Natural killer cell (primary cell): ENCODE data around the gene C16orf96. TPM values are rescaled to one million over a fixed set of nuclear protein-coding genes. Genes with fewer than 3 reads are reported as not detected.

Source experiments
- ATAC-seq, 3 donors: fragments of 150-1000 bp in 2 of 3; fragments of 200-7000 bp in 1 of 3; cut with Tn5 transposase; 1 replicate in 1 of 3; 2 replicates in 2 of 3; pipeline ENCODE4 v1.10.0; 2021; ENCODE audit warnings: mild to moderate bottlenecking in 2 of 3, moderate library complexity in 2 of 3
- DNase-seq, 2 donors: peaks; one replicate each; pipeline versions ENCODE4 v3.0.0 to v3.0.0-alpha.2; 2013 to 2021; ENCODE audit warnings: mixed read lengths in 1 of 2
- H3K27ac ChIP-seq: one replicate; pipeline ENCODE4 v1.5.1; 2013; ENCODE audit warnings: mild to moderate bottlenecking, low read length
- H3K27me3 ChIP-seq: one replicate; pipeline ENCODE4 v1.6.1; 2013; ENCODE audit warnings: low read length; ENCODE audit not compliant: control insufficient read depth, insufficient read depth
- H3K36me3 ChIP-seq: one replicate; pipeline ENCODE4 v1.6.1; 2013; ENCODE audit warnings: low read length; ENCODE audit not compliant: control insufficient read depth, insufficient read depth
- H3K4me1 ChIP-seq: one replicate; pipeline ENCODE4 v1.6.1; 2013; ENCODE audit warnings: low read length; ENCODE audit not compliant: control insufficient read depth, insufficient read depth
- H3K4me3 ChIP-seq: one replicate; pipeline ENCODE4 v1.5.1; 2013; ENCODE audit warnings: low read length
- H3K9me3 ChIP-seq: one replicate; pipeline ENCODE4 v1.6.1; 2013; ENCODE audit warnings: low read length; ENCODE audit not compliant: control insufficient read depth, insufficient read depth
- H3K27ac Mint-ChIP-seq, 2 donors: one replicate each; pipeline ENCODE4 v1.8.0; 2022; ENCODE audit warnings: mild to moderate bottlenecking in 2 of 2, mixed read lengths in 2 of 2, moderate library complexity in 1 of 2
- H3K27me3 Mint-ChIP-seq, 2 donors: one replicate each; pipeline ENCODE4 v1.8.0; 2022; ENCODE audit warnings: low read depth in 2 of 2, mixed read lengths in 2 of 2
- H3K36me3 Mint-ChIP-seq: one replicate; pipeline ENCODE4 v1.8.0; 2022; ENCODE audit warnings: mixed read lengths
- H3K4me1 Mint-ChIP-seq, 2 donors: one replicate each; pipeline ENCODE4 v1.8.0; 2022; ENCODE audit warnings: mixed read lengths in 2 of 2
- H3K4me3 Mint-ChIP-seq: one replicate; pipeline ENCODE4 v1.8.0; 2022; ENCODE audit warnings: mild to moderate bottlenecking, moderate library complexity, mixed read lengths
- H3K9me3 Mint-ChIP-seq, 2 donors: one replicate each; pipeline ENCODE4 v1.8.0; 2022; ENCODE audit warnings: mixed read lengths in 2 of 2
- WGBS: methylation state at CpG from one replicate; pipeline ENCODE4 v1.1.7; 2013; ENCODE audit warnings: missing lambda C conversion rate; ENCODE audit not compliant: insufficient coverage; 5-methylcytosine and 5-hydroxymethylcytosine counted together
- intact Hi-C: fragments of 100-400 bp; cut with micrococcal nuclease; formaldehyde crosslinking; loops from one replicate; pipeline ENCODE4 v1.14.2; 2022
- total RNA-seq, 4 donors: library from RNA; stranded (reverse); fragments of 120-200 nt in 1 of 4; gene quantifications; one replicate each; pipeline versions ENCODE4 v1.2.3 to v1.2.4, GENCODE V29; 2013 to 2022
- TF ChIP-seq, protein P1 (sequence below): fragments of 200-600 bp; IDR thresholded peaks from one replicate; pipeline ENCODE4 v1.8.0; 2022; ENCODE audit warnings: antibody characterized with exemption

Gene C16orf96
- total RNA-seq, 3 donors from 2014 or later (not counting 1 experiment from before 2014, with no cell fraction given), result 0.35 to 0.61 (median 0.43) TPM

GRCh38 chr16:4649744-4650442, 93.8 kb downstream of the C16orf96 start:
- Histone ChIP-seq H3K9me3 (no peaks in the 10 kb centered on the region), H3K4me3 (no peak overlapping the region), H3K27ac (no peak overlapping the region), H3K4me1 (peaks cover 14% of the 10 kb centered on the region), H3K27me3 (no peaks in the 10 kb centered on the region), H3K36me3 (peaks cover 32% of the 10 kb centered on the region)
- TF ChIP-seq, protein P1, sequence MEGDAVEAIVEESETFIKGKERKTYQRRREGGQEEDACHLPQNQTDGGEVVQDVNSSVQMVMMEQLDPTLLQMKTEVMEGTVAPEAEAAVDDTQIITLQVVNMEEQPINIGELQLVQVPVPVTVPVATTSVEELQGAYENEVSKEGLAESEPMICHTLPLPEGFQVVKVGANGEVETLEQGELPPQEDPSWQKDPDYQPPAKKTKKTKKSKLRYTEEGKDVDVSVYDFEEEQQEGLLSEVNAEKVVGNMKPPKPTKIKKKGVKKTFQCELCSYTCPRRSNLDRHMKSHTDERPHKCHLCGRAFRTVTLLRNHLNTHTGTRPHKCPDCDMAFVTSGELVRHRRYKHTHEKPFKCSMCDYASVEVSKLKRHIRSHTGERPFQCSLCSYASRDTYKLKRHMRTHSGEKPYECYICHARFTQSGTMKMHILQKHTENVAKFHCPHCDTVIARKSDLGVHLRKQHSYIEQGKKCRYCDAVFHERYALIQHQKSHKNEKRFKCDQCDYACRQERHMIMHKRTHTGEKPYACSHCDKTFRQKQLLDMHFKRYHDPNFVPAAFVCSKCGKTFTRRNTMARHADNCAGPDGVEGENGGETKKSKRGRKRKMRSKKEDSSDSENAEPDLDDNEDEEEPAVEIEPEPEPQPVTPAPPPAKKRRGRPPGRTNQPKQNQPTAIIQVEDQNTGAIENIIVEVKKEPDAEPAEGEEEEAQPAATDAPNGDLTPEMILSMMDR, result no peak
- Mint-ChIP-seq H3K36me3 (no peaks in the 10 kb centered on the region), H3K4me1 (peaks cover 29 to 39% of the 10 kb centered on the region in 2 donors), H3K4me3 (no peak overlapping the region), H3K9me3 (no peaks in the 10 kb centered on the region), H3K27me3 (no peaks in the 10 kb centered on the region), H3K27ac (peak overlapping the region; percentile 51 to 83)
- peak; percentile 42 to 51 (median 43) for ATAC-seq
- 96% methylated on average over 22 of the region's 25 CpGs for WGBS
- peak in 1 of 2 donors; percentile 40 for DNase-seq
- intact Hi-C loops, result no loop called here

Other genes starting within 250 kb of the C16orf96 start
- gene GLIS2, start 240.3 kb upstream of the C16orf96 start, total RNA-seq, result under 1 TPM in 2 of 3 donors, not detected in 1; 0.05 to 0.35 TPM
- 10 to 100 TPM; 29.4 to 42.7 (median 39.0) TPM for gene PAM16, start 205.0 kb upstream of the C16orf96 start, total RNA-seq
- under 1 TPM; 0.35 to 0.93 (median 0.78) TPM for gene VASN, start 184.5 kb upstream of the C16orf96 start, total RNA-seq
- 100 to 1,000 TPM; 335 to 425 (median 415) TPM for gene CORO7, start 139.7 kb upstream of the C16orf96 start, total RNA-seq
- gene DNAJA3, start 130.5 kb upstream of the C16orf96 start, total RNA-seq, result 10 to 100 TPM; 22.1 to 34.2 (median 27.2) TPM
- 10 to 100 TPM; 66.6 to 71.2 (median 69.8) TPM for gene NMRAL1, start 81.7 kb upstream of the C16orf96 start, total RNA-seq
- gene HMOX2, start 79.9 kb upstream of the C16orf96 start, total RNA-seq, result 100 to 1,000 TPM in 1 of 3 donors, 10 to 100 TPM in 2; 66.0 to 104 (median 77.3) TPM
- gene CDIP1, start 17.6 kb upstream of the C16orf96 start, total RNA-seq, result 10 to 100 TPM; 35.2 to 49.2 (median 37.9) TPM
- gene UBALD1, start 58.5 kb downstream of the C16orf96 start, total RNA-seq, result 10 to 100 TPM; 40.8 to 54.4 (median 53.6) TPM
- 100 to 1,000 TPM; 102 to 106 (median 105) TPM for gene MGRN1, start 68.5 kb downstream of the C16orf96 start, total RNA-seq
- 10 to 100 TPM; 30.8 to 39.1 (median 35.0) TPM for gene NUDT16L1, start 137.2 kb downstream of the C16orf96 start, total RNA-seq
- gene ANKS3, start 177.9 kb downstream of the C16orf96 start, total RNA-seq, result 10 to 100 TPM; 19.7 to 20.8 (median 20.5) TPM
- under 1 TPM in 1 of 3 donors, not detected in 2; 0.54 TPM for gene DNAAF8, start 178.2 kb downstream of the C16orf96 start, total RNA-seq
- 10 to 100 TPM; 11.4 to 20.3 (median 13.0) TPM for gene ZNF500, start 210.8 kb downstream of the C16orf96 start, total RNA-seq
- gene SEPTIN12, start 232.0 kb downstream of the C16orf96 start, total RNA-seq, result under 1 TPM in 1 of 3 donors, not detected in 2; 0.59 TPM
- not detected for gene SMIM22, start 239.0 kb downstream of the C16orf96 start, total RNA-seq
- 10 to 100 TPM in 1 of 3 donors, 1 to 10 TPM in 2; 6.6 to 15.5 (median 7.5) TPM for gene ROGDI, start 246.3 kb downstream of the C16orf96 start, total RNA-seq